Measurements from ENCODE around the gene MANBA. TPM values are rescaled to one million over a fixed set of nuclear protein-coding genes. Genes with fewer than 3 reads are reported as not detected.

The MANBA gene
- total and polyA plus RNA-seq, 2 of the 13 experiments (the other 11 are each of a cell fraction or from before 2014, with no cell fraction given) = 11.7 to 33.3 TPM

DNA sequence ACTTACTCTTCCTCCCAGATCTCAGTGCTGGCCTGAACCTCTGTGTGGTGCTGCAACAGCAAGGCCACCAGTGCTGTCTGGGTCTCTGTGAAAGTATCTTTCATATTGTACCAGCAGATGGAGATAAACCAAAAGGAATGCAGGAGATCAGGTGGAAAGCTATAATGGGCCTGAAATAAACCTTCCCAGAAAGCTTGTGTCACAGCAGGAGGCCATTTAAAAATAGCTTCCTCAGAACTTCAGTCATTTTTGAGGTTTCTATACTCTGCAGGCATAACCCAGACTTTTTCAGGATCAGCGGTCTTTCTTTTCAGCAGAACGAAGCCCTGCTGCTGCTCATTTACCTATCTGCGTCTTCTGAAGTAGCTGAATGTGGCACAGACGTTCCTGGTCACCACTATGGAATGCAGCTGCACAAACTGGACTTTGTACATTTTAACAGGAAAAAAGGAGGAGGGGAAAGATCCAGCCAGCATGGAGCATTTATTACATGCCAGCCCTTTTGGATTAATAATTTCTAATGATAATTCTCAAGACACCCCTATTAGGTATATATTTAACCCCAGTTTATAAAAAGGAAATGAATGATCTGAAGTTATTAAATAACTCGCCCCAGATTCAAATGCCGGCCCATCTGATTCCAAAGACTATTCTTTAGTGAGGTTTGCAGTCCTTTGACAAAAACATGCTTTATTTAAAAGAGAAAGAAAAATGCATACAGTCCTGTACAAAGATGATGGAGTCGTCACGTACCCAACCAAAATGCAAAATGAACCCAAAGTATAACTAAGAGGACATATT is 139.9 kb downstream of the MANBA start (continued):
- TF ChIP-seq, protein P1, sequence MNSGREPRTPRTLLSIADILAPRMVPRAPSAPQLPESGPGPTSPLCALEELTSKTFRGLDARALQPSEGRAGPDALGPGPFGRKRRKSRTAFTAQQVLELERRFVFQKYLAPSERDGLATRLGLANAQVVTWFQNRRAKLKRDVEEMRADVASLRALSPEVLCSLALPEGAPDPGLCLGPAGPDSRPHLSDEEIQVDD (CRISPR knock-in tag; IDR thresholded peaks at IDR 0.05; ENCODE audit: borderline replicate concordance) = no peak
- TF ChIP-seq, protein P2, sequence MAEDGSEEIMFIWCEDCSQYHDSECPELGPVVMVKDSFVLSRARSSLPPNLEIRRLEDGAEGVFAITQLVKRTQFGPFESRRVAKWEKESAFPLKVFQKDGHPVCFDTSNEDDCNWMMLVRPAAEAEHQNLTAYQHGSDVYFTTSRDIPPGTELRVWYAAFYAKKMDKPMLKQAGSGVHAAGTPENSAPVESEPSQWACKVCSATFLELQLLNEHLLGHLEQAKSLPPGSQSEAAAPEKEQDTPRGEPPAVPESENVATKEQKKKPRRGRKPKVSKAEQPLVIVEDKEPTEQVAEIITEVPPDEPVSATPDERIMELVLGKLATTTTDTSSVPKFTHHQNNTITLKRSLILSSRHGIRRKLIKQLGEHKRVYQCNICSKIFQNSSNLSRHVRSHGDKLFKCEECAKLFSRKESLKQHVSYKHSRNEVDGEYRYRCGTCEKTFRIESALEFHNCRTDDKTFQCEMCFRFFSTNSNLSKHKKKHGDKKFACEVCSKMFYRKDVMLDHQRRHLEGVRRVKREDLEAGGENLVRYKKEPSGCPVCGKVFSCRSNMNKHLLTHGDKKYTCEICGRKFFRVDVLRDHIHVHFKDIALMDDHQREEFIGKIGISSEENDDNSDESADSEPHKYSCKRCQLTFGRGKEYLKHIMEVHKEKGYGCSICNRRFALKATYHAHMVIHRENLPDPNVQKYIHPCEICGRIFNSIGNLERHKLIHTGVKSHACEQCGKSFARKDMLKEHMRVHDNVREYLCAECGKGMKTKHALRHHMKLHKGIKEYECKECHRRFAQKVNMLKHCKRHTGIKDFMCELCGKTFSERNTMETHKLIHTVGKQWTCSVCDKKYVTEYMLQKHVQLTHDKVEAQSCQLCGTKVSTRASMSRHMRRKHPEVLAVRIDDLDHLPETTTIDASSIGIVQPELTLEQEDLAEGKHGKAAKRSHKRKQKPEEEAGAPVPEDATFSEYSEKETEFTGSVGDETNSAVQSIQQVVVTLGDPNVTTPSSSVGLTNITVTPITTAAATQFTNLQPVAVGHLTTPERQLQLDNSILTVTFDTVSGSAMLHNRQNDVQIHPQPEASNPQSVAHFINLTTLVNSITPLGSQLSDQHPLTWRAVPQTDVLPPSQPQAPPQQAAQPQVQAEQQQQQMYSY (CRISPR knock-in tag; IDR thresholded peaks at IDR 0.05) = no peak
- TF ChIP-seq KDM1A (CRISPR knock-in tag; IDR thresholded peaks at IDR 0.05) (no peak), ZNF792 (CRISPR knock-in tag; IDR thresholded peaks at IDR 0.05) (no peak), TAF15 (IDR thresholded peaks at IDR 0.05; ENCODE audit: low read depth, low read length, poor library complexity, severe bottlenecking) (no peak), ZNF224 (CRISPR knock-in tag; IDR thresholded peaks at IDR 0.05) (no peak), ZNF713 (CRISPR knock-in tag; IDR thresholded peaks at IDR 0.05) (no peak), ZNF546 (CRISPR knock-in tag; conservative IDR thresholded peaks at IDR 0.05) (no peak), TBL1XR1 (IDR thresholded peaks at IDR 0.05; ENCODE audit: borderline replicate concordance, low read length, partially characterized antibody) (no peak), RARG (CRISPR knock-in tag; IDR thresholded peaks at IDR 0.05; ENCODE audit: low read depth) (no peak), FOXP1 (IDR thresholded peaks at IDR 0.05) (no peak), FOXP1 (CRISPR knock-in tag; IDR thresholded peaks at IDR 0.05) (no peak), JDP2 (CRISPR knock-in tag; IDR thresholded peaks at IDR 0.05; ENCODE audit: borderline replicate concordance) (no peak), ZSCAN22 (CRISPR knock-in tag; IDR thresholded peaks at IDR 0.05) (no peak), HOXD1 (CRISPR knock-in tag; IDR thresholded peaks at IDR 0.05) (no peak), ATF1 (CRISPR knock-in tag; IDR thresholded peaks at IDR 0.05) (no peak), GPN1 (CRISPR knock-in tag; IDR thresholded peaks at IDR 0.05; ENCODE audit: borderline replicate concordance) (no peak), SSRP1 (CRISPR knock-in tag; IDR thresholded peaks at IDR 0.05) (no peak), ZNF572 (CRISPR knock-in tag; IDR thresholded peaks at IDR 0.05) (no peak), EEA1 (CRISPR knock-in tag; IDR thresholded peaks at IDR 0.05; ENCODE audit: borderline replicate concordance) (no peak), DNMT3B (CRISPR knock-in tag; conservative IDR thresholded peaks at IDR 0.05) (no peak), ELF1 (CRISPR knock-in tag; IDR thresholded peaks at IDR 0.05) (peak; percentile 25; the same call in 1 of the 2 replicates), RBAK (CRISPR knock-in tag; IDR thresholded peaks at IDR 0.05) (no peak)
- TF ChIP-seq, protein P3, sequence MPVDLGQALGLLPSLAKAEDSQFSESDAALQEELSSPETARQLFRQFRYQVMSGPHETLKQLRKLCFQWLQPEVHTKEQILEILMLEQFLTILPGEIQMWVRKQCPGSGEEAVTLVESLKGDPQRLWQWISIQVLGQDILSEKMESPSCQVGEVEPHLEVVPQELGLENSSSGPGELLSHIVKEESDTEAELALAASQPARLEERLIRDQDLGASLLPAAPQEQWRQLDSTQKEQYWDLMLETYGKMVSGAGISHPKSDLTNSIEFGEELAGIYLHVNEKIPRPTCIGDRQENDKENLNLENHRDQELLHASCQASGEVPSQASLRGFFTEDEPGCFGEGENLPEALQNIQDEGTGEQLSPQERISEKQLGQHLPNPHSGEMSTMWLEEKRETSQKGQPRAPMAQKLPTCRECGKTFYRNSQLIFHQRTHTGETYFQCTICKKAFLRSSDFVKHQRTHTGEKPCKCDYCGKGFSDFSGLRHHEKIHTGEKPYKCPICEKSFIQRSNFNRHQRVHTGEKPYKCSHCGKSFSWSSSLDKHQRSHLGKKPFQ (CRISPR knock-in tag; IDR thresholded peaks at IDR 0.05; ENCODE audit: insufficient replicate concordance) = no peak
- TF ChIP-seq, protein P4, sequence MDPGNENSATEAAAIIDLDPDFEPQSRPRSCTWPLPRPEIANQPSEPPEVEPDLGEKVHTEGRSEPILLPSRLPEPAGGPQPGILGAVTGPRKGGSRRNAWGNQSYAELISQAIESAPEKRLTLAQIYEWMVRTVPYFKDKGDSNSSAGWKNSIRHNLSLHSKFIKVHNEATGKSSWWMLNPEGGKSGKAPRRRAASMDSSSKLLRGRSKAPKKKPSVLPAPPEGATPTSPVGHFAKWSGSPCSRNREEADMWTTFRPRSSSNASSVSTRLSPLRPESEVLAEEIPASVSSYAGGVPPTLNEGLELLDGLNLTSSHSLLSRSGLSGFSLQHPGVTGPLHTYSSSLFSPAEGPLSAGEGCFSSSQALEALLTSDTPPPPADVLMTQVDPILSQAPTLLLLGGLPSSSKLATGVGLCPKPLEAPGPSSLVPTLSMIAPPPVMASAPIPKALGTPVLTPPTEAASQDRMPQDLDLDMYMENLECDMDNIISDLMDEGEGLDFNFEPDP (CRISPR knock-in tag; conservative IDR thresholded peaks at IDR 0.05) = no peak
